GM18505 (cell line): ENCODE results near the gene LRIT1.
A peak's percentile ranks its signal among the peaks of the same experiment; 100 is the strongest.

ENCODE experiments used
- ATAC-seq: cut with Tn5 transposase; IDR thresholded peaks from one replicate; pipeline ENCODE4 v1.9.1; 2021; ENCODE audit not compliant: unreplicated experiment
- POLR2A ChIP-seq: IDR thresholded peaks from 4 replicates; pipeline ENCODE4 v1.6.1; 2011; ENCODE audit warnings: borderline replicate concordance; ENCODE audit not compliant: insufficient read depth, insufficient read length; ENCODE audit errors: extremely low read depth

LRIT1 gene

DNA sequence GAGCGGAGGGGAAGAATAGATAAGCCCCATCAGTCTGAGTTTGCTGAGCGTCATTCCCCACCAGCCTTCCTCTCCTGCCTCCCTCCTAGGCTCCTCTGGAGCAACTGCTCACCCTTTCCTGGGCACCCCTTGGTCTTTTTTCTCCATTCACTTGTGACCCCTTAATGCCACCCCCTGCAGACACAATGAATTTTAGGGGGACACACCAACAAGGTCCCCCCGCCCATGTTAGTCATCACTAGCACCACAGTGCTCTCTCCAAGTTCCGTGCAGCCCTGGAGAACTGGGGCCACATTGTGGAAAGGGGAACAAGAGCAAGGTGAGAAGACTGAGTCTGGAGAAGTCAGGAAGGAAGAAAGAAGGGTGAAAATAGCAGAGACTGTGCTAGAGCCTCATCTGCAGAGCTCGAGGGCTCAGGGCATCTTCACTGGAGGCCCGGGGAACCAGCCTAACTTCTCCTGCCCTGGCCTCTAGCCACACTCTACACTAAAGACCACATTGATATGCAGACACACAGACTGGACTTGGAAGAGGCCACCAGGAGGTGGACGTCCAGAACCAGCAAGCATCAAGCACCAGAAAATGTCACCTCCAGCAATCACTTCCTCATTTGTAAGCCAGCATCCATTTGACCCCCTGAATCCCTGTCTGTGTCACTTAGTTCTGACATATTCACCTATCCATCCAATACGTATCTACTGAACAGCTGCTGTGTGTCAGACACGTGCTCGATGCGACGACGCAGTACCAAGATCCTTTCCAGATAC, 21.0 kb upstream of the LRIT1 start:
- TF ChIP-seq POLR2A, result no peak
- no peak for ATAC-seq

DNA sequence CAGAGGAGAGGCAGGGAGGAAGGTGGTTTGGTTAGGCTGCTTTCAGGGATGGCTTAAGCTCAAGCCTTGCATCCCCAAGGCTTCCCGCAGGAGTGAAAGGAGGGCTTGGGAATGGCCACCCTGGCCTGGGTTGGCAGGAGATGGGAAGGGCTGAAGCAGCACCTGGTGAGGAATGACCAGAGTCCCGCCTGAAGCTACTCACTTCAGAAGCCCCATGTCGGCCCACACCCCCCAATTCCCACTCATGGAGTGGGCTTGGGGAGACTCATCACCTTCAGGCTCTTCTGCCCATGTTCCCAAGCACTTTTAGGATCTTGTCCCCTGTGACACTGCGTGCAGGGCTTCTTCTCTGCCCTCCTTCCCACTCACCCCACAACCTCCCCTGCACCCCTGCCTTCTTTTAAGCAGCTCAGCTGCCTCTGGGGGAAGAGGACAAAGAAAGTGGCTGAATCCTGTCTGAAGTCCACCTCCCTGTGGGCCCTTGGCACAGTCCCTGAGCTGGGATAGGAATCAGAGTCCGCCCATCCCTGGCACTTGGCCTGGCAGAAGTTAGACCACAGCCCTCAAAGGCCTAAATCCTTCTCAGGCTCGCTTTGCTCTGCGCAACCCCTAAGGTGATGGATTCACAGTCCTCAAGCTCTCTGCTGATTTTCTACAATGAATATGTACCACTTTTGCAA, 20.0 kb upstream of the LRIT1 start:
- no peak for TF ChIP-seq POLR2A
- no peak for ATAC-seq

DNA sequence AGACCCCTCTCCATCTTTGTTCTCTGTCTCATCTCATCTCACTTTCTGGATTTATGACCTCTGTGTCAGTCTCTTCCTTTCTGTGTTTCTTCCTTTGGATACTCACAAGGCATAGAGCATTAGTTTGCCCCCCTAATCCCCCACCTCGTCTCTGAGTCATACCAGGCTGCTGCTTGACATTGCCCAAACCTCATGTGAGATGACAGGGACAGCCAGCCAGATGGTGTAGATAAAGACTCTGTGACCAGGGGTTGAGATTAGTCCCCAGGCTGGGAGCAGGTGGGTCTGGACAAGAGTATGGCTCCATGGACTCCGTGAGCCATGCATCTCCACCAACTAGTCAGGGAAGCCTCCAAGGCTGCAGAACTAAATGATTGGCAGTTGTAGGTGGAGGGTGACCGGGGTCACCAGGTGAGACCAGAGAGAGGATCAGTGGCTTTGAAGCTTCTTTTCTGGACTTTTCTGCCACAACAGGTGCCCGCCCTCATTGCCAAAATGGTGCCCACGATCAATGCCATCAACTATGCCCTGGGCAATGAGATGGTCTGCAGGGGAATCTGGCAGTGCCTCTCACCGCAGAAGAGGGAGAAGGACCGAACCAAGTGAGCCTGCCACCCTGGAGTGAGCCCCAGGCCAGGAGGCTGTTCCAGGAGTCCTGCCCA, 16.8 kb upstream of the LRIT1 start:
- no peak for TF ChIP-seq POLR2A
- ATAC-seq, result no peak

DNA sequence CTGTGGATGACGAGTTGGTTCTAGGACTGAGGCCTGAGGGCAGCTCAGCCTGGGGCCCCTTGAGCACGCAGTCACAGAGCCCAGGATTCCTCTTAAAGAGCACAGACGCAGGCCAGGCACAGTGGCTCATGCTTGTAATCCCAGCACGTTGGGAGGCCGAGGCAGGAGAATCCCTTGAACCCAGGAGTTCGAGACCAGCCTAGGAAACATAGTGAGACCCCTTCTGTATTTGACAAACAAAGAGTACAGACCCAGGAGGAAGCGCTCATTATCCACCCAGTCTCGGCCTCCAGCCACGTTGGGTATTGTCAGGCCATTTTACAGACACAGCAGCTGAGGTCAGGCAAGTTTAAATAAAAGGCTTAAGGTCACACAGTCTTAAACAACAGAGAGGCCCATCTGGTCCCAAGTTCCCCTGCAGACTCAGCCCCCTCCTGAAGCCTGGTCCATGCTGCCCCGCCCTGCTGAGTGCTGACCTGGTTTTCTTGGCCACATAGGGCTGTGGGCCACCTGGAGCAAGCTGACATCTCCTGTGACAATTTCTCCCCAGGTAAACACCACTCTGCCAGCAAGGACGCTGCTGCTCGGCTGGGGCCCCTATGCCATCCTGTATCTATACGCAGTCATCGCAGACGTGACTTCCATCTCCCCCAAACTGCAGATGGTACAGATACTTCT, 16.1 kb upstream of the LRIT1 start:
- TF ChIP-seq POLR2A, result no peak
- ATAC-seq, result no peak

DNA sequence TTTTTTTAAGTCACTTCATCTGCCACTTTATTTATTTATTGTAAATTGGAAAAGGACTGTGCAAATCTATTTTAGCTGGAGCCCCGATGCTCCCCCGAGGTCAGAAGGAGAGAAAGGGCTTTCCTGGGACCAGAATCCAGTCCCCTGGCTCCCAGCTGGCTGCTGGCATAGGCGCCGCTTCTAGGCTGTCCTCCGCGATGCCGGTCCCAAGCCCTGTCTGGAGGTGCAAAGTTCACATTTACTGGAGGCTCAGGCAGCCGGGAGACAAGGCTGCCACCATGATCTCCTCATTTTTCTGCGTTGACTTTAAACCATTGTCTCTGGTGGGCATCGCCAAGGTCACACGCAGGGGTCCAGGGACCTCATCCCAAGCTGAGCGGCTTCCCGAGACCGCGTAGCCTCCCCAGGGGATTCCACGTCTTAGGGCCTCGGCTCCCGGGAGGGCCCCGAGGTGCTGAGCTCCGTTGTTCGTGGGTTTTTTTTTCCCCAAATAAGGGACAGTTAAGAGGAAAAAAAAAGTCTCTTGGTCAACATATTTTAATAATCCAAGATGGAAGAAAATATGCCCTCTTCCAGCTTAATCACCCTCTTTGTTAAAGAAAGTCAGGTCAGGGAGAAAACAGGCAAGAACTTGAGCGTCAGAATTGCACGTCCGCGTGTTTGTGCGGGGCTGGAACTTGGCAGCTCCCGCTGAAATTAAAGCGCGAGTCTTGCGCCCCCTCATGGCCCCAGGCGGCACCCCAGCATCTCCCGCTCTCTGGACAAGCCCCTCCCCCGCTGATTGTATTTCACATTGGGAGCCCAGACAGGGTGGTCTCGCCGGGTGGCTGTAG, 15.4 kb upstream of the LRIT1 start:
- peak; percentile 76 for ATAC-seq
- TF ChIP-seq POLR2A, result no peak

DNA sequence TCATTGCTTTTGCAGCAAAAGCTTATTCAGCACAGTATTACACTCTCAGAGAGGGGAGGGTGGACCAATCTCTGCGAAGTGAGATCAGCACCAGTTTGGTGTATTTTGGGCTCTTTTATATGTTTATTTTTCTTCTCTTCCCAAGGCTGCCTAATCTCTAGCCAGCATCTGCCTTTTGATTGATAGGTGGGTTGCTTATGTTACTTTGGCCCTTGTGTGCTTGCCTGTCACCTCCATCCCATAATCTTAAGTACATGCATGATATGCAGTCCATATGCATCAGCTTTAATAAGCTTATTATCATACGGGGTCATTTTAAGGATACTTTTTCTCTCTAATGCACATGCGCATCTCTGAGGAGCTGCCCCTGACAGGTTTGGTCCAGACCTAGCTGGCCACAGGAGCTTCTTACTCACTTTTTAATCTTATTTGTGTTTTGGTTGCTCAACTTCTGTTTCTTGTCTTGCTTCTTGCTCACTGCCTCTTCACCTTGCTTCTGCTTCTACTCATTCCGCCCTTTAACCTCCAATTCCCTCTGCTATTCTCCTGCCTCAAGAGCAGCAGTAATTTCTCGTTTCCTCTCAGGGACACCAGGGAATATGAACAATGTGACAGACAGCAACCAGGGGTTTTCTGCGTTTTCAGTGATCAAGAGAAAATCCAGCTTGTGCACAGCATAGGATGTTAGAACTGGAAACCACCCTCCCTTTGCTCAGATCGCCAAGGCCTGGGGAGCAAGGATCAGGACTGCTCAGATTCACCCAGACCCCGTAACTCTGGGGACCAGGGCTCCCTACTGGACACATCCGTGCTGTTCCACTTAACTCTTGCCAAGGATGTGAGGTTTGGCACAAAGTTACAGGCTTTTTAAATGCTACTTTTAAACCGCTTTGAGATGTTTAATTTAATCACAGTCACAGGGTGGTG, 13.5 kb upstream of the LRIT1 start:
- ATAC-seq, result no peak
- no peak for TF ChIP-seq POLR2A

DNA sequence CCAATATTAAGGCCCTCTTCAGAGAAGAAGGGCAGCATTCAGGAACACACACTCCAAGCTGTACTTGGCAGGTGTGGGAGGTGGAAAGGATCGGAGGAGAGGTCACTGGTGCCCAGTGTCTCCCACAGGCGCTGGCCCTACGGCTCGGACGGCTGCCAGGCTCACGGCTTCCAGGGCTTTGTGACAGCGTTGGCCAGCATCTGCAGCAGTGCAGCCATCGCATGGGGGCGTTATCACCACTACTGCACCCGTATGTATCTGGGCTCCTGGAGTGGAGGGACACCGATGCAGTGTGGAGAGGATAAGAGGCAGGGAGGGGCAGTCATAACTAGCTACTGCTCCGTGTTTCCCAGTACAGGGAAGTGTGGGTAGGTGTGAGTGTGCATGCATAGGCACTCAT, 7.4 kb upstream of the LRIT1 start:
- TF ChIP-seq POLR2A, result no peak
- no peak for ATAC-seq

DNA sequence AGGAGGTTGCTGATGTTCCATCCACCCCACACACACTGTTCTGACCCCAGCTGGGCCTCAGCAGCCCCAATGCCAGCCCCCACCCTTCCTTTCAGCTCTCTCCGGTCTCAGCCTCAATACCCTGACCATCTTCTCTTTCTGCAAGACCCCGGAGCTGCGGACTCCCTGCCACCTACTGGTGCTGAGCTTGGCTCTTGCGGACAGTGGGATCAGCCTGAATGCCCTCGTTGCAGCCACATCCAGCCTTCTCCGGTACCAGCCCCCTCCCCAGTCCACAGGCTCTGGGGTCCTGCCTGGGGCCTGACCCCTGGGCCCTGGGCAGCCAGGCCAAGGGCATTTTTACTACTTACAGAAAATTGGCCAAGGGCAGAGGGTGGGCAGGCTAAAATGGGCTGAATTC, 6.2 kb upstream of the LRIT1 start:
- ATAC-seq, result no peak
- no peak for TF ChIP-seq POLR2A

DNA sequence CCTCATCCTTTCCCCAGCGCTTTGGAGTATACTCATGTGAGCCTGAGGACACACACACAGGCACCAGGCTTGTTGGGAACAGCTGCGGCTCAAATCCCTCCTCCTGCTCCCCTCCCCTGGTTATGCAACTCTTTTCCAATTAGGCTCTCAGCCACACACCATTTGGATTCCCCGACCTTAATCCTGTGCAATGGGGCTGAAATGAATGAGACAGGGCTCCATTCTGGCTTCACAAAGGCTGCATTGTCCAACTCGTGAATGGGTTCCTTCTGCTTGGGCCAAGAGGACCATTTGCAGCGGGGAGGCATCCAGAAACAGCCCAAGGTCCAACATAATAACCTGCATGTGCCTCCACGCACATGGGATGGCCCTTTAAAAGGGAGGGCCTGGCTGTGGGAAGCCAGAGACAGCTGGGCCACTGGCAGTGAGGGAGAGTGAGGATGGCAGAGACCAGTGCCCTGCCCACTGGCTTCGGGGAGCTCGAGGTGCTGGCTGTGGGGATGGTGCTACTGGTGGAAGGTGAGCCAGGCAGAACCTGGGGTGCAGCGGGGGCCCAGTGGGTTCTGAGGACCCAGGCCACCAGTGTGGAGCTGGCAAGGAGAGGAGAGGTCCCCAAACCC, 3.4 kb upstream of the LRIT1 start, which contains the start of gene RGR:
RGR (plus strand) TSS at position 403 of the 620 bp plus-strand sequence; CDS start at position 441, 38 bp downstream.
- ATAC-seq, result no peak
- no peak for TF ChIP-seq POLR2A

DNA sequence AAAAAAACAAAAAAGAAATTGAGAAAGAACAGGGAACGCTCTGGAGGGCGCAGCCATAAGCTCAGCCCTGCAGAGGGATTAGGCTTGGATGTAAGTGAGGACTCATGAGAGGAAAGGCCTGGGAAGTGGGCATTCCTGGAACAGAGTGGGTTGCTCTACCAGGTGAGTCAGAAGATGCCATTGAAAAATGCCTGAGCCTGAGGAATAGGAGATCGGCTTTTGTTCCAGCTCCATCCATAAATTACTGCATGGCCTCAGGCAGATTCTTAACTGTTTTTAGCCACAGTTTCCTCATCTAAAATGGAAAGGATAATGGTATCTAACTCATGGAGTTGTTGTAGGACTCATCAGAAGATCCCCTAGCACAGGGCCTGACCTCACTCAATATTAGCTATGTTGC, 2.4 kb upstream of the LRIT1 start:
- no peak for TF ChIP-seq POLR2A
- no peak for ATAC-seq

DNA sequence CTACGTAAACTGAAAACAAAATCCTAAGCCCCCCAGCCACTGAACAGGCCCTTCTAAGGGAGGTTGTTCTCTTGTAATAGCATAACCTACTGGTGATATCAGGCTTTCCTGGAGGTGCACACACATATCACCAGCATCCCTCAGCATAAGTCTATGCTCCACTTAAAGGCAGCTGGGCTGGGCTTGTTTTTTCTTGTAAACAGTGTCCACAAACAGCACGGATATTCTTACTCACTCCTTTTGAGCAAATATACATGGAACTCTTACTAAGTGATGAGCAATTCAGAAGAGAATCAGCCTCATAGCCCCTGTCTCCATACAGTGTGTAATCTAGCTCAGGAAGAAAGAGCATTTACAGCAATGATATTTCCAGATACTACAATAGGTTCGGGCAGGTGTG, 2.4 kb downstream of the LRIT1 start:
- no peak for TF ChIP-seq POLR2A
- ATAC-seq, result no peak
